Measurements from ENCODE around the gene NEK7.

NEK7 gene

GRCh38 chr1:198361237-198361767 lies 204.5 kb downstream of the NEK7 start:
- no peak overlapping the region for H3K4me2 ChIP-seq (ENCODE audit: low read length)

GRCh38 chr1:198363625-198364151 lies 206.9 kb downstream of the NEK7 start:
- Histone ChIP-seq H3K9ac (ENCODE audit: low read length) (no peak overlapping the region), H3K27me3 (ENCODE audit: insufficient read depth, low read length) (no peaks in the 10 kb centered on the region), H3K14ac (ENCODE audit: low read length) (no peak overlapping the region), H3K4me2 (ENCODE audit: low read length) (no peak overlapping the region), H2BK5ac (ENCODE audit: low read depth, low read length, poor library complexity) (no peak overlapping the region), H2AFZ (ENCODE audit: insufficient read depth, low read length, poor library complexity) (no peak overlapping the region), H2BK120ac (ENCODE audit: insufficient read depth, low read length, poor library complexity) (no peak overlapping the region), H3K27ac (ENCODE audit: low read depth, low read length) (no peak overlapping the region), H4K91ac (ENCODE audit: low read depth, low read length) (no peak overlapping the region), H3K36me3 (ENCODE audit: control insufficient read depth in 1 of 2, insufficient read depth in 2 of 2, low read length in 2 of 2) (no peaks in the 10 kb centered on the region), H4K12ac (ENCODE audit: low read depth, low read length) (no peak overlapping the region), H2BK12ac (ENCODE audit: low read length) (no peak overlapping the region), H3K4ac (ENCODE audit: low read depth, low read length) (no peak overlapping the region), H3K4me1 (ENCODE audit: control insufficient read depth in 1 of 2, insufficient read depth in 2 of 2, low read length in 2 of 2) (no peaks in the 10 kb centered on the region), H4K8ac (ENCODE audit: low read depth, low read length) (no peak overlapping the region), H3K18ac (ENCODE audit: low read length) (no peak overlapping the region), H3K9me3 (ENCODE audit: insufficient read depth, low read depth, low read length) (no peaks in the 10 kb centered on the region), H3K79me1 (ENCODE audit: low read length) (no peaks in the 10 kb centered on the region), H3K23ac (ENCODE audit: low read length) (no peak overlapping the region), H3K79me2 (ENCODE audit: control insufficient read depth, insufficient read depth, low read length, poor library complexity) (no peaks in the 10 kb centered on the region), H3K4me3 (ENCODE audit: low read depth, low read length) (no peak overlapping the region), H2AK5ac (ENCODE audit: low read length) (no peak overlapping the region)
- WGBS (ENCODE audit: extremely low coverage, insufficient coverage, insufficient read length), result no CpG with 5 or more reads among the region's 3 CpGs
- DNase-seq, result no peak

More at GRCh38 chr1:198361237-198361767, 204.5 kb downstream of the NEK7 start:
- Histone ChIP-seq H3K27ac (ENCODE audit: low read depth, low read length) (no peak overlapping the region), H2BK120ac (ENCODE audit: insufficient read depth, low read length, poor library complexity) (no peak overlapping the region), H3K14ac (ENCODE audit: low read length) (no peak overlapping the region), H3K9me3 (ENCODE audit: insufficient read depth, low read depth, low read length) (no peaks in the 10 kb centered on the region), H2BK12ac (ENCODE audit: low read length) (no peak overlapping the region), H4K12ac (ENCODE audit: low read depth, low read length) (no peak overlapping the region), H3K4ac (ENCODE audit: low read depth, low read length) (no peak overlapping the region), H2AK5ac (ENCODE audit: low read length) (no peak overlapping the region), H4K91ac (ENCODE audit: low read depth, low read length) (no peak overlapping the region), H3K23ac (ENCODE audit: low read length) (no peak overlapping the region), H3K36me3 (ENCODE audit: control insufficient read depth in 1 of 2, insufficient read depth in 2 of 2, low read length in 2 of 2) (no peaks in the 10 kb centered on the region), H3K4me3 (ENCODE audit: low read depth, low read length) (no peak overlapping the region), H3K27me3 (ENCODE audit: insufficient read depth, low read length) (no peaks in the 10 kb centered on the region), H3K18ac (ENCODE audit: low read length) (no peak overlapping the region), H3K79me1 (ENCODE audit: low read length) (no peaks in the 10 kb centered on the region), H4K8ac (ENCODE audit: low read depth, low read length) (no peak overlapping the region), H3K9ac (ENCODE audit: low read length) (no peak overlapping the region), H3K4me1 (ENCODE audit: control insufficient read depth in 1 of 2, insufficient read depth in 2 of 2, low read length in 2 of 2) (no peaks in the 10 kb centered on the region), H2AFZ (ENCODE audit: insufficient read depth, low read length, poor library complexity) (no peak overlapping the region), H2BK5ac (ENCODE audit: low read depth, low read length, poor library complexity) (no peak overlapping the region), H3K79me2 (ENCODE audit: control insufficient read depth, insufficient read depth, low read length, poor library complexity) (no peaks in the 10 kb centered on the region)
- no CpG with 5 or more reads among the region's 3 CpGs for WGBS (ENCODE audit: extremely low coverage, insufficient coverage, insufficient read length)
- no peak for DNase-seq

GRCh38 chr1:198364471-198364870 lies 207.7 kb downstream of the NEK7 start:
- Histone ChIP-seq H3K23ac (ENCODE audit: low read length) (no peak overlapping the region), H2AFZ (ENCODE audit: insufficient read depth, low read length, poor library complexity) (no peak overlapping the region), H3K79me2 (ENCODE audit: control insufficient read depth, insufficient read depth, low read length, poor library complexity) (no peaks in the 10 kb centered on the region), H3K27ac (ENCODE audit: low read depth, low read length) (no peak overlapping the region), H4K12ac (ENCODE audit: low read depth, low read length) (no peak overlapping the region), H2BK120ac (ENCODE audit: insufficient read depth, low read length, poor library complexity) (no peak overlapping the region), H3K4me1 (ENCODE audit: control insufficient read depth in 1 of 2, insufficient read depth in 2 of 2, low read length in 2 of 2) (no peaks in the 10 kb centered on the region), H4K8ac (ENCODE audit: low read depth, low read length) (no peak overlapping the region), H3K18ac (ENCODE audit: low read length) (no peak overlapping the region), H4K91ac (ENCODE audit: low read depth, low read length) (no peak overlapping the region), H3K4me3 (ENCODE audit: low read depth, low read length) (no peak overlapping the region), H2AK5ac (ENCODE audit: low read length) (no peak overlapping the region), H3K9ac (ENCODE audit: low read length) (no peak overlapping the region), H3K79me1 (ENCODE audit: low read length) (no peaks in the 10 kb centered on the region), H3K14ac (ENCODE audit: low read length) (no peak overlapping the region), H2BK5ac (ENCODE audit: low read depth, low read length, poor library complexity) (no peak overlapping the region), H3K4me2 (ENCODE audit: low read length) (no peak overlapping the region), H3K4ac (ENCODE audit: low read depth, low read length) (no peak overlapping the region), H3K36me3 (ENCODE audit: control insufficient read depth in 1 of 2, insufficient read depth in 2 of 2, low read length in 2 of 2) (no peaks in the 10 kb centered on the region), H2BK12ac (ENCODE audit: low read length) (no peak overlapping the region), H3K9me3 (ENCODE audit: insufficient read depth, low read depth, low read length) (no peaks in the 10 kb centered on the region), H3K27me3 (ENCODE audit: insufficient read depth, low read length) (no peaks in the 10 kb centered on the region)
- WGBS (ENCODE audit: extremely low coverage, insufficient coverage, insufficient read length), result no CpG with 5 or more reads among the region's 2 CpGs
- DNase-seq, result no peak

- Histone ChIP-seq H3K4me1 (ENCODE audit: control insufficient read depth in 1 of 2, insufficient read depth in 2 of 2, low read length in 2 of 2) (no peaks in the 10 kb centered on the region), H3K36me3 (ENCODE audit: control insufficient read depth in 1 of 2, insufficient read depth in 2 of 2, low read length in 2 of 2) (no peaks in the 10 kb centered on the region), H3K27ac (ENCODE audit: low read depth, low read length) (no peak overlapping the region), H2BK120ac (ENCODE audit: insufficient read depth, low read length, poor library complexity) (no peak overlapping the region), H3K4me3 (ENCODE audit: low read depth, low read length) (no peak overlapping the region), H2BK5ac (ENCODE audit: low read depth, low read length, poor library complexity) (no peak overlapping the region), H4K91ac (ENCODE audit: low read depth, low read length) (no peak overlapping the region), H2AK5ac (ENCODE audit: low read length) (no peak overlapping the region), H4K12ac (ENCODE audit: low read depth, low read length) (no peak overlapping the region), H3K23ac (ENCODE audit: low read length) (no peak overlapping the region), H3K4ac (ENCODE audit: low read depth, low read length) (no peak overlapping the region), H3K79me2 (ENCODE audit: control insufficient read depth, insufficient read depth, low read length, poor library complexity) (no peaks in the 10 kb centered on the region), H3K27me3 (ENCODE audit: insufficient read depth, low read length) (no peaks in the 10 kb centered on the region), H2AFZ (ENCODE audit: insufficient read depth, low read length, poor library complexity) (no peak overlapping the region), H2BK12ac (ENCODE audit: low read length) (no peak overlapping the region), H3K4me2 (ENCODE audit: low read length) (no peak overlapping the region), H3K79me1 (ENCODE audit: low read length) (no peaks in the 10 kb centered on the region), H3K18ac (ENCODE audit: low read length) (no peak overlapping the region), H3K14ac (ENCODE audit: low read length) (no peak overlapping the region), H3K9ac (ENCODE audit: low read length) (no peak overlapping the region), H3K9me3 (ENCODE audit: insufficient read depth, low read depth, low read length) (no peaks in the 10 kb centered on the region), H4K8ac (ENCODE audit: low read depth, low read length) (no peak overlapping the region)
- WGBS (ENCODE audit: extremely low coverage, insufficient coverage, insufficient read length), result no CpG with 5 or more reads among the region's 1 CpG
- no peak for DNase-seq
Measured at GRCh38 chr1:198367296-198367695, 210.5 kb downstream of the NEK7 start.
